Central memory CD4-positive, alpha-beta T cell (primary cell): Measurements from ENCODE around the gene AKAP5.
A peak's percentile ranks its signal among the peaks of the same experiment; 100 is the strongest.
"Not testable (repeated sequence)": the region's sequence is repeated elsewhere in the genome, so short reads cannot be mapped to it uniquely, and the experiment has no call there.

Experiments
- DNase-seq: peaks from one replicate; pipeline ENCODE4 v3.0.0; 2022

Gene AKAP5

GRCh38 chr14:64504310-64504896 is 39.1 kb downstream of the AKAP5 start, which contains the start of gene ZBTB1:
Gene ZBTB1 (plus strand): TSS chr14:64504770. CDS start chr14:64521505, 16,735 bp downstream.
- DNase-seq = peak; percentile 88

- DNase-seq = peak; percentile 87
Measured at GRCh38 chr14:64504897-64505794, 39.8 kb downstream of the AKAP5 start.

GRCh38 chr14:64506721-64507120 is 41.4 kb downstream of the AKAP5 start:
- no peak for DNase-seq

- no peak for DNase-seq
Measured at GRCh38 chr14:64507376-64508156, 42.3 kb downstream of the AKAP5 start.

GRCh38 chr14:64508215-64508776 is 43.0 kb downstream of the AKAP5 start:
- no peak for DNase-seq

GRCh38 chr14:64509036-64509435 is 43.7 kb downstream of the AKAP5 start:
- DNase-seq = no peak

- DNase-seq = peak; percentile 65
Measured at GRCh38 chr14:64510825-64511671, 45.7 kb downstream of the AKAP5 start.

GRCh38 chr14:64513271-64513670 is 48.0 kb downstream of the AKAP5 start:
- DNase-seq = no peak

GRCh38 chr14:64515053-64515452 is 49.8 kb downstream of the AKAP5 start:
- no peak for DNase-seq

- DNase-seq = no peak
Measured at GRCh38 chr14:64516969-64517368, 51.7 kb downstream of the AKAP5 start.

- not testable (repeated sequence) for DNase-seq
Measured at GRCh38 chr14:64517667-64518066, 52.4 kb downstream of the AKAP5 start.

GRCh38 chr14:64518229-64518628 is 52.9 kb downstream of the AKAP5 start:
- DNase-seq = no peak

- no peak for DNase-seq
Measured at GRCh38 chr14:64520699-64521098, 55.4 kb downstream of the AKAP5 start.

- no peak for DNase-seq
Measured at GRCh38 chr14:64522591-64523355, 57.5 kb downstream of the AKAP5 start.
